SK-N-SH (cell line): ENCODE results near the gene PLK4. TPM values are rescaled to one million over a fixed set of nuclear protein-coding genes. Genes with fewer than 3 reads are reported as not detected.

ENCODE experiments used
- CTCF ChIA-PET: fragments of 300-600, 350-600 bp; formaldehyde crosslinking; extraction: SDS; loops from one replicate; lab custom pipeline; 2021; lab: Yijun Ruan, JAX
- POLR2A ChIA-PET: fragments of 350-600 bp; sonication (Branson Sonifier 250); formaldehyde crosslinking; extraction: SDS; loops from one replicate; lab custom pipeline; 2020; ENCODE audit warnings: antibody characterized with exemption, inconsistent platforms; lab: Yijun Ruan, JAX
- DNase-seq: peaks from one replicate; pipeline ENCODE4 v3.0.0; 2012
- H2AFZ ChIP-seq: fragments of 200-600 bp; sonication (generic); 2 replicates; pipeline ENCODE4 v1.8.1; 2016; ENCODE audit warnings: antibody characterized with exemption, mild to moderate bottlenecking, low read depth
- H3F3A ChIP-seq: fragments of 200-600 bp; sonication (generic); replicated peaks from 2 replicates; pipeline ENCODE3; 2016; ENCODE audit warnings: antibody characterized with exemption, mild to moderate bottlenecking; ENCODE audit not compliant: insufficient read depth
- H3K27ac ChIP-seq, 2 experiments: fragments of 200-500 bp in 1 of 2; fragments of 200-600 bp in 1 of 2; sonication (Bioruptor generic) in 1 of 2; sonication (generic), shearing (Covaris generic) in 1 of 2; 2 replicates each; pipeline versions ENCODE4 v1.5.1 to v1.6.1; 2014 to 2016; ENCODE audit warnings: low read depth in 2 of 2, inconsistent platforms in 1 of 2, low read length in 1 of 2, mild to moderate bottlenecking in 1 of 2, mixed read lengths in 1 of 2
- H3K27me3 ChIP-seq: fragments of 200-600 bp; sonication (generic), shearing (Covaris generic); 2 replicates; pipeline ENCODE4 v1.6.1; 2016; ENCODE audit warnings: mixed run types; ENCODE audit not compliant: insufficient read depth
- H3K36me3 ChIP-seq, 2 experiments: fragments of 200-500 bp in 1 of 2; fragments of 200-600 bp in 1 of 2; sonication (Bioruptor generic) in 1 of 2; sonication (generic) in 1 of 2; replicated peaks in 1 of 2; 2 replicates each; pipeline versions ENCODE3 to v1.5.1; 2014 to 2016; ENCODE audit warnings: low read length in 1 of 2, mild to moderate bottlenecking in 1 of 2; ENCODE audit not compliant: insufficient read depth in 2 of 2, control insufficient read depth in 1 of 2
- H3K4me1 ChIP-seq, 2 experiments: fragments of 200-500 bp in 1 of 2; fragments of 200-600 bp in 1 of 2; sonication (Bioruptor generic) in 1 of 2; sonication (generic), shearing (Covaris generic) in 1 of 2; 2 replicates each; pipeline versions ENCODE4 v1.5.1 to v1.6.1; 2014 to 2016; ENCODE audit warnings: low read depth in 1 of 2, low read length in 1 of 2, mixed run types in 1 of 2; ENCODE audit not compliant: insufficient read depth in 2 of 2, control insufficient read depth in 1 of 2
- H3K4me2 ChIP-seq: fragments of 200-600 bp; sonication (generic), shearing (Covaris generic); 2 replicates; pipeline ENCODE4 v1.6.1; 2017; ENCODE audit warnings: mixed run types
- H3K4me3 ChIP-seq, 2 experiments: fragments of 200-500 bp in 1 of 2; fragments of 200-600 bp in 1 of 2; sonication (Bioruptor generic) in 1 of 2; sonication (generic), shearing (Covaris generic) in 1 of 2; 2 replicates each; pipeline versions ENCODE4 v1.5.1 to v1.8.1; 2014 to 2016; ENCODE audit warnings: low read depth in 2 of 2, inconsistent platforms in 1 of 2, low read length in 1 of 2, mild to moderate bottlenecking in 1 of 2, mixed read lengths in 1 of 2, moderate library complexity in 1 of 2
- H3K79me2 ChIP-seq: fragments of 200-600 bp; sonication (generic); 2 replicates; pipeline ENCODE4 v1.8.1; 2017; ENCODE audit warnings: mild to moderate bottlenecking; ENCODE audit not compliant: insufficient read depth
- H3K9ac ChIP-seq: fragments of 200-600 bp; sonication (generic); 2 replicates; pipeline ENCODE4 v1.6.1; 2017; ENCODE audit warnings: mixed run types
- H3K9me2 ChIP-seq: fragments of 200-600 bp; sonication (generic); 2 replicates; pipeline ENCODE4 v1.6.1; 2017; ENCODE audit warnings: mixed run types
- H3K9me3 ChIP-seq: fragments of 200-600 bp; sonication (generic); 2 replicates; pipeline ENCODE4 v1.6.1; 2017; ENCODE audit warnings: mixed run types, mild to moderate bottlenecking, moderate library complexity
- H4K20me1 ChIP-seq: fragments of 200-600 bp; sonication (generic); 2 replicates; pipeline ENCODE4 v1.6.1; 2017; ENCODE audit warnings: mild to moderate bottlenecking, mixed run types; ENCODE audit not compliant: insufficient read depth
- CTCF ChIP-seq: fragments of 200-600 bp; sonication (generic); IDR thresholded peaks from 2 replicates; pipeline ENCODE4 v1.6.1; 2017; ENCODE audit warnings: antibody characterized with exemption, mild to moderate bottlenecking, moderate library complexity
- ELF1 ChIP-seq: IDR thresholded peaks from 2 replicates; pipeline ENCODE4 v1.4.0; 2012
- EP300 ChIP-seq, 2 experiments: IDR thresholded peaks; 2 replicates each; pipeline versions ENCODE4 v1.4.0 to v1.6.1; 2012; ENCODE audit warnings: borderline replicate concordance in 1 of 2, low read depth in 1 of 2, low read length in 1 of 2
- FOXJ3 ChIP-seq: sonication (generic); formaldehyde crosslinking; IDR thresholded peaks from 2 replicates; pipeline ENCODE4 v1.5.1; 2020; ENCODE audit warnings: mild to moderate bottlenecking, missing genetic modification reagents
- FOXM1 ChIP-seq: IDR thresholded peaks from 2 replicates; pipeline ENCODE4 v1.4.0; 2012; ENCODE audit warnings: low read depth, mild to moderate bottlenecking
- GABPA ChIP-seq: IDR thresholded peaks from 2 replicates; pipeline ENCODE4 v1.4.0; 2012; ENCODE audit warnings: low read depth, mild to moderate bottlenecking
- GATA2 ChIP-seq: sonication (generic); formaldehyde crosslinking; IDR thresholded peaks from 2 replicates; pipeline ENCODE4 v1.5.0; 2020; ENCODE audit warnings: mild to moderate bottlenecking, missing genetic modification reagents
- JUND ChIP-seq: IDR thresholded peaks from 2 replicates; pipeline ENCODE4 v1.4.0; 2012
- NRF1 ChIP-seq: IDR thresholded peaks from 2 replicates; pipeline ENCODE4 v1.6.1; 2012; ENCODE audit warnings: low read depth, mild to moderate bottlenecking, low read length
- POLR2AphosphoS5 ChIP-seq: IDR thresholded peaks from 2 replicates; pipeline ENCODE4 v1.6.1; 2012; ENCODE audit warnings: low read depth, low read length
- RFX5 ChIP-seq: IDR thresholded peaks from 2 replicates; pipeline ENCODE4 v1.6.1; 2012; ENCODE audit warnings: mild to moderate bottlenecking, improper control_type of control experiment, low read length
- RXRA ChIP-seq: IDR thresholded peaks from 2 replicates; pipeline ENCODE4 v1.4.0; 2012; ENCODE audit warnings: low read depth, mild to moderate bottlenecking, borderline replicate concordance
- SIN3A ChIP-seq: IDR thresholded peaks from 2 replicates; pipeline ENCODE4 v1.6.1; 2012; ENCODE audit warnings: low read depth, mild to moderate bottlenecking, low read length, moderate library complexity, borderline replicate concordance
- SMC3 ChIP-seq: IDR thresholded peaks from 2 replicates; pipeline ENCODE4 v1.6.1; 2012; ENCODE audit warnings: low read depth, low read length, improper control_type of control experiment
- TCF12 ChIP-seq: IDR thresholded peaks from 2 replicates; pipeline ENCODE4 v1.4.0; 2012
- ZBTB33 ChIP-seq: IDR thresholded peaks from 2 replicates; pipeline ENCODE4 v1.4.0; 2012; ENCODE audit warnings: low read depth, borderline replicate concordance
- WGBS: methylation state at CpG from one replicate; pipeline ENCODE4 v1.1.6; 2017; ENCODE audit warnings: low lambda C conversion rate; 5-methylcytosine and 5-hydroxymethylcytosine counted together
- polyA plus RNA-seq, 3 experiments: library from polyadenylated mRNA; depleted of rRNA; stranded (reverse); fragments of >200 nt; gene quantifications; 2 replicates each; pipeline ENCODE4 v1.2.3, GENCODE V29; 2012

PLK4 gene
- polyA plus RNA-seq, 1 of the 3 experiments (the other 2 are of a cell fraction), result 10.5 TPM

- Histone ChIP-seq H3K4me1 (no peaks in the 10 kb centered on the region; a peak in 1 of 4 replicates), H3K36me3 (no peaks in the 10 kb centered on the region), H3K27ac (no peak overlapping the region), H3F3A (no peaks in the 10 kb centered on the region), H3K79me2 (0 out of 2 replicates have a peak, but pooled peaks cover 5% of the 10 kb centered on the region), H3K27me3 (no peaks in the 10 kb centered on the region), H2AFZ (no peak overlapping the region), H3K4me3 (no peak overlapping the region), H3K9me3 (peaks cover 16% of the 10 kb centered on the region), H3K9me2 (no peaks in the 10 kb centered on the region), H4K20me1 (no peaks in the 10 kb centered on the region), H3K4me2 (no peak overlapping the region), H3K9ac (no peak overlapping the region)
- CTCF ChIA-PET, result no interaction called here
- no peak for TF ChIP-seq SIN3A
- 96% methylated on average over 1 of the region's 1 CpG for WGBS
- POLR2A ChIA-PET, result no interaction called here
- no peak for DNase-seq
Measured at GRCh38 chr4:127849505-127850234, 31.0 kb upstream of the PLK4 start.

- no peaks in the 10 kb centered on the region for H3F3A ChIP-seq
- no peak overlapping the region for H2AFZ ChIP-seq
- ChIA-PET POLR2A (no interaction called here), CTCF (no interaction called here)
- DNase-seq, result no peak
- WGBS, result 64% methylated on average over 1 of the region's 1 CpG
- H3K36me3 ChIP-seq, result no peaks in the 10 kb centered on the region
- H3K9ac ChIP-seq, result no peak overlapping the region
- no peak overlapping the region for H3K4me3 ChIP-seq
- peaks cover 11% of the 10 kb centered on the region; the same call in 1 of the 2 replicates for H3K9me3 ChIP-seq
- peaks cover 6 to 10% of the 10 kb centered on the region in 2 experiments; a peak in 3 of 4 replicates for H3K4me1 ChIP-seq
- no peaks in the 10 kb centered on the region for H3K27me3 ChIP-seq
- 0 out of 2 replicates have a peak, but pooled peaks cover 5% of the 10 kb centered on the region for H3K79me2 ChIP-seq
- TF ChIP-seq FOXJ3 (no peak), EP300 (IDR thresholded peaks at IDR 0.05; ENCODE audit: borderline replicate concordance in 1 of 2, low read depth in 1 of 2, low read length in 1 of 2) (no peak), SMC3 (no peak), FOXM1 (no peak), RXRA (no peak), GATA2 (no peak), ZBTB33 (no peak), POLR2AphosphoS5 (no peak), RFX5 (no peak), SIN3A (no peak), CTCF (no peak), NRF1 (no peak), JUND (no peak), ELF1 (no peak), TCF12 (no peak), GABPA (no peak)
- TF ChIP-seq, all 33 proteins: peak for 0
- H3K9me2 ChIP-seq, result no peaks in the 10 kb centered on the region
- no peaks in the 10 kb centered on the region for H4K20me1 ChIP-seq
- H3K27ac ChIP-seq, result no peak overlapping the region
- no peak overlapping the region for H3K4me2 ChIP-seq
Measured at GRCh38 chr4:127852661-127853060, 28.0 kb upstream of the PLK4 start.
